NT2/D1 (cell line): Measurements from ENCODE around the gene NAXD.

Source experiments
- SUZ12 ChIP-seq: IDR thresholded peaks from 2 replicates; pipeline ENCODE4 v1.6.1; 2011; ENCODE audit not compliant: insufficient read length, insufficient read depth; ENCODE audit errors: extremely low read depth
- YY1 ChIP-seq: IDR thresholded peaks from 2 replicates; pipeline ENCODE4 v1.6.1; 2011; ENCODE audit not compliant: insufficient read length, insufficient read depth

DNA sequence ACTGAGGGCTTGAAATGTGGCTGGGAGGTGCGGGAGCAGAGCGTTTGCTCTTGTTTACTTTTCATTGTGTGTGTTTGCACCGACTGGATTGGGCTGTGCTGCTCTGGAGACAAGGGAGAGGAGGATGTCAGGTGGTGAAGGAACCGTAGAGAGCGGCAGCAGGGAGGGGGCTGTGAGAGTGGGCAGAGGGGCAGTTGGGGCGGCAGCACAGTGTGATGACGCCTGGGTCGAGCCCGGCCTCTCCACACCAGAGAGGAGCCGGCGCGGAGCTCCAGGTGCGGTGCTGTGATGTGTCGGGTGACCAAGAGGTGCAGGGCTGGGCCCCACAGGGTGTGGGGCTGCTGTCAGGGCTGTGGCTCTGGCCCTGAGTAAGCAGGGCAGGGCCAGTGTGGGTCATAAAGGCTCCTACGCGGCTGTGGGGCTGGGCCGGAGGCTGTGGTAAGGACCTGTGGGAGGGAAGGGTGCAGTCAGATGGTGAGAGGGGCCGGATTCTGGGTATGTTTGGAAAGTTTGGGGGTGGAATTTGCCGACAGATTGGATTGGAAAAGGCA is 10.5 kb downstream of the NAXD start:
- TF ChIP-seq SUZ12: no peak
- TF ChIP-seq YY1: no peak
